EH (cell line): Measurements from ENCODE around the gene NFIA.

ENCODE experiments used
- DNase-seq: peaks from one replicate; pipeline ENCODE4 v3.0.0-alpha.2; 2015; ENCODE audit warnings: low read depth

Gene NFIA

GRCh38 chr1:61083807-61084440 lies 1.6 kb downstream of the NFIA start:
- DNase-seq = no peak

- DNase-seq = no peak
These were observed 2.2 kb downstream of the NFIA start for GRCh38 chr1:61084491-61085031.

GRCh38 chr1:61085206-61085982 lies 3.0 kb downstream of the NFIA start:
- no peak for DNase-seq

DNA sequence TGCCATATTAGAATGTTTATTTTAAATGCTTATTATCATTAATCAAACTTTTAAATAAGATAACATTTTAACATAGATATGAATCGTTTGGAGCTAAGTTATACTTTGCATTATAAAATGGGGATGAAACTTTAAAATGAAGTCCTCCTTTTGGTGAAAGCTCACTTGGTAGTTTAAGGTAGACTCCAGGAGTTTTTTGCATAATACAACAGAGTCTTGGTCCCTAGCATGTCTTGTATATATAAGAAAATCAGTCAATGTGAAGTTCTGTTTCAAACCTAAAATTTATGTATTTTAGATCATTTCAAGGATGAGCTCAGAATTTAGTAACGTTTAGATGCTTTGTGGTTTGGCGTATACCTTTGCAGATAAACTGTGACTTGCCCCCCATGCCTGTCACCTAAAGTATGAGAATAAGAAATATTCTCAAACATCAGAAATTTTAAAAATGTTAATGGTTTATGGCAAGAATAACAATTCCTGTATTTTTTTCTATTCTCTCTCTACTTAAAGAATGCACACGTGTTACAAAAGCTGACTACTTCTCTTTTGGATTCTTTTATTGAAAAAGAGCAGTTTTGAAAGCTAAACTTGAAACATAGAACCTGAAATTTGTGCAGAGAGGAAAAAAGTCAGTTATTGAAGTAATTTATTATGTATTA lies 3.8 kb downstream of the NFIA start:
- DNase-seq = no peak

GRCh38 chr1:61087571-61087970 lies 5.2 kb downstream of the NFIA start:
- DNase-seq = no peak

DNA sequence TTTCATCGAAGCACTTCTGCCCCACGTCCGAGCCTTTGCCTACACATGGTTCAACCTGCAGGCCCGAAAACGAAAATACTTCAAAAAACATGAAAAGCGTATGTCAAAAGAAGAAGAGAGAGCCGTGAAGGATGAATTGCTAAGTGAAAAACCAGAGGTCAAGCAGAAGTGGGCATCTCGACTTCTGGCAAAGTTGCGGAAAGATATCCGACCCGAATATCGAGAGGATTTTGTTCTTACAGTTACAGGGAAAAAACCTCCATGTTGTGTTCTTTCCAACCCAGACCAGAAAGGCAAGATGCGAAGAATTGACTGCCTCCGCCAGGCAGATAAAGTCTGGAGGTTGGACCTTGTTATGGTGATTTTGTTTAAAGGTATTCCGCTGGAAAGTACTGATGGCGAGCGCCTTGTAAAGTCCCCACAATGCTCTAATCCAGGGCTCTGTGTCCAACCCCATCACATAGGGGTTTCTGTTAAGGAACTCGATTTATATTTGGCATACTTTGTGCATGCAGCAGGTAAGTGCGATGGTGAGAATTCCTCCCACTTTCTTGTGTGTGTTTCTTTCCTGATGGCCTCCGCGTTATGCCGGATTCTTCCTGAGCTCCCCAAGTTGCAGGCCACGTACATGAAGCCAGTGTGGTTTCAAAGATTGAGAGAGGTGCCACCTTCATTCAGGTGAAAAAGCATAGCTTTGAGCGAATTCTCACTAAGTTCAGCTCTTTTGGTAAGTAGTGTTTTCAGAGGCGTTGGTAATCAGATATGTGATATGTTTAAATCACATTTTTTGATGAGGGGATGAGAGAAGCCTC lies 6.0 kb downstream of the NFIA start:
- no peak for DNase-seq

DNA sequence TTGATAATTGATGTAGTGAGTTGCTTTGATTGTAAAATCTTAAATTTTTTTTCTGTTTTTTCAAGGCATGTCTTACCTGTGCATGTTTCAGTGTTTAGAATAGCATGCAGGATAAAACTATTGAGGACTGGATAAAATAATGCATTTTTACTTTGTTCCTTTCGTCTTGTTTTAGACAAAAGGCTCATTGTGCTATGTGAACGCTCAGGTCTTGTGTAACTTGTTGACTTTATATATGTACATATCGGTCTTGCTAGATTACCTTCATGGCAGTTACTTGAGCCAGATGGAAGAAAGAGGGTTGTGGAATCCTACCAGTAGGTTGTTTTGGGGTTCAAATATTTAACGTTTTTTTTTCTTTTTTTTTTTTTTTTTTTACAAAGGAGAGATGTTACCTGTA lies 7.0 kb downstream of the NFIA start:
- no peak for DNase-seq

GRCh38 chr1:61089741-61090140 lies 7.4 kb downstream of the NFIA start:
- DNase-seq = no peak

DNA sequence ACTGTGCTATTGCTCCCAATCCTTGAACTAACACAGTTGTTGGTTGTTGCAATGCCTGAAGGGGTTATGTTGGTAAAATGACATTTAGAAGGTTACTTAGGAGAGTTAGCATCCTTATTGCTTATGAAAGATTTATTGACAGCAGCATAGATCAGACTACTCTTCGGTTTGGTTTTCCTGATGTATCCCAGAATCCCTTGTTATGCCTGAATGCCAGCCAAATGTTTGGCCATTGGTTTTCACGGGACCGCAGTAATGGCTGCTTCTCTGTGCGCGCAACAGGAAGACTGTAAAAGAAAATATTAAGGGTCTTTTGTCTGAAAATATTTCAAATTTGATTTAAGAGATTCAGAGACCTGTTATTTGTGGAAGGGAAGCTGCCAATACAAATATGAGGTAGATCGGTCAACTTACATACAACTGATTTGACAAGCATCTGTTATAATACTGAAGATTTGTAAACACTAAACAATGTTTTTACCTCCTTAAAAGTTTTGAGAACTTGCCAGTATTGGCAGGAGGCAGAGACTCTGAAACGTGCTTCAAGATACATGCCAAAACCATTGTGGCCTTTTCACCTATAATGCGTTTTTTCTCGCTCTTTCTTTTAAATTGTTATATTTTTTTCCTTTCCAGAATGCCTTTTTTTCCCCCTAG lies 8.3 kb downstream of the NFIA start:
- no peak for DNase-seq

GRCh38 chr1:61091455-61091854 lies 9.1 kb downstream of the NFIA start:
- no peak for DNase-seq

DNA sequence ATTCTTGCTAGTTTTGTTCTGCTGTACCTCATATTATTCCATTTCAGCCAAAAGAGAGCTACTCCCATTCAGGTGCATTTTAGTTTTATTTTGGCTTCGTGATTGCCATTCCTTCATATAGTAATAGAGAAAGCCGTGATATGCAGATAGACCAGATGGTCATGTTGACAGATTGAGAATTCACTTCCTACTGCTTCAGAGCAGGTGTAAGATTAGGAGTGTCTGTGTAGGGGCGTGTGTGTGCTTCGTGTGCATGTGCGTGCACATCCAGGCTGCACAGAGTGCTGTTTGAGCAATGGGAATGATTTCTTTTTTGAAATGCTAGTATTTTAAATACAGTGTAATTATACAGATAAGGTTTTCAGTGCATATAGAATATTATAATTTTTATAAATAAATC lies 10.3 kb downstream of the NFIA start:
- no peak for DNase-seq

DNA sequence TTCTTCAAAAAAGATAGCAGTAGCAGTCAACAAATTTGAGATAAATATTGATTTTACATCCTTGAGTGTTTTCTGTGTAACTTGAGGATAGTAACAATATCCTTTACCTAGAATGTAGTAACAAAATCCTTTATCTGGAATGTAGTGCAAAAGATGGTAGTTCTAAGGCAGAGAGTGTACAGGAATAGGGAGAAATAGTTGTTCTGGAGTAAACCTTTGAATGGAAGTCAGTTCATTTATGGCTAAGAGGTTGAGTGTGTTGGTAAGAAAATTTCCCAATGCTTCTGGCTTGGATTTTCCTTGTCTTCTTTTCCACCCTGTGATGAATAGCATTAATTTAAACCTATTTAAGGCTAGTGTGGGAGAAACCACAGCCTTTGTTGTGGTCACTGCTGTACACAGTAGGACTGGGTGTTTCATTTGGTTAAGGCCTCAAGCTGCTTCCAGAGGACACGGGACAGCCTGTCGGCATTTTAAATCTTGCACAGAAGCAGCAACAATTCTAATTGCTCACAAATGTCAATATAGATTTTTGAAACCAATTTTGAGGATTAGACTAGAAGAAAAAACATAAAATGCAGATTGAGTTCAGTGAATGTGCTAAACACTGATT lies 11.3 kb downstream of the NFIA start:
- no peak for DNase-seq

GRCh38 chr1:61094677-61095469 lies 12.5 kb downstream of the NFIA start:
- DNase-seq = no peak

GRCh38 chr1:61095470-61095812 lies 13.1 kb downstream of the NFIA start:
- DNase-seq = no peak

DNA sequence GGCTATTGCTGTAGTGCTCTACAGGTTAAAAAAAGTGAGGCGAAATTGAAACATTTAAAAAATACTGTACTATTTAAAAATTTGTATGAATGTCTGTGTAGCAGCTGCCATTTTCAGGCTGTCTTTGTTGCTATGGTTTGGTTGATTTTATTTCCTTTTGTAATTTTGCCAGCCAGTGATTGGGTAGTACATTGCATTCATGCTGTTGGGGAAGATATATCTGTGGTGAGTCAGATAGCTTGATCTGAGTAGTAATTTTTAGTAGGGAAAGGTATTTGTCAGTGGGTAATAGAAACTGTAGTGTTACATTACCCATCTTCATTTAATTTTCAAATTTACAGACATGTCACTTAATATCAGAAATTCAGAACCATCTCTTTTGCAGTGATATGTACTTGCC lies 15.0 kb downstream of the NFIA start:
- peak; percentile 55 for DNase-seq

DNA sequence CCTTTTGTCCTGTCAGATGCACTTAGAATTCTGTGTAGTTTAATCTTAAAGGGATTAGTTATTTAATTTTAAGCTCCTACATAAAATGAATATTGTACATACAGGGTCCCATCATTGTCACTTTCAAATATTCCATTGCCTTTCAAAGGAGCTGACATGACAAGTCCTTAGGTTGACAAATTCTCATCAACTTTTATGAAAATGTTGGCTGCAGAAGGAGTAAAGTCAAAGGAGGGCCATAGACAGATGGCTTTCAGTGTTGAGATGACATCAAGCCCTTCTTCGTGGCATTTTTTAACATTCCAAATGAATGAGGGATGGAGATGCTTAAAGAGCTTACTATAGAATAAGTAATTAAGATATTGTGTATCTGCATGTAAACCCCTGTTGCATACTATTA lies 15.4 kb downstream of the NFIA start:
- no peak for DNase-seq

DNA sequence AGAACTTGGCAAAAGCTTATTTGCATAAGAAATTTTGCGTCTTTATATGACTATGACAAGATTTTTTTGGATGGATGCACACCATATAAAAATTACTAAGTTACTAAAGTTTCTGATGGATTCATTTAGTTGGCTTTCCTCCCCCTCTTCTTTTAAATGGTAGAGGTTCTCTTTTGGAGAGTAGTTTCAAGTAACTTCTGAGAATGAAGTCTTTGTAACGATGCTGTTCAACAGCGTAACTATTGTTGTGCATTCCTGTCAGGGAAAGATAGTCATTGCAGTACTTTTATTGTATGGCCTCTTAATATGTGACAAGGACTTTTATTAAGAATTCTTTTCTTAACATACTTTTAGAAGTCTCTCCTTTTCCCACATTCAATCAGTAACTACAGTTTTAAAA lies 16.0 kb downstream of the NFIA start:
- no peak for DNase-seq

GRCh38 chr1:61098906-61099437 lies 16.6 kb downstream of the NFIA start:
- no peak for DNase-seq

- no peak for DNase-seq
These were observed 18.2 kb downstream of the NFIA start for GRCh38 chr1:61100578-61100977.

DNA sequence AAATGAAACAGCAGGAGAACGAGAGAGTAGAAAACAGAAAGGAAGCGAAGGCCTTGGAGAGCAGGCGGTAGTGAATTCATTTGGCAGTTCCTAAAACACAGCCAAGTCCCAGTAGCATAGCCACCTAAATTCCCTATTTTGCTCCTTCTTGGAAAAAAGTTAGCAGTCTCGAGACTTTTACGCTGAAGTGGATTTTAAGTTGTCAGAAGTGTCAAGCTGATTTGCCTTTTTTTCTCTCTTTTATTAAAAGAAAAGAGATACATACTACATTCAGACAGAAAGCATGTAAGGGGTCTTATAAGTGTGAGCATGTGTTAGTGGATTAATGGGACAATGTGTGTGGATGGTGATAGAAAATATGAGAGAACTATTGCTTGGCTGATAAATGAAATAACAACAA lies 19.2 kb downstream of the NFIA start:
- DNase-seq = no peak
